HCT116 (cell line): ENCODE measurements around the gene AUTS2. TPM values are rescaled to one million over a fixed set of nuclear protein-coding genes. Genes with fewer than 3 reads are reported as not detected.

Experiments used
- ATAC-seq: fragments of 200-7000 bp; cut with Tn5 transposase; 2 replicates; pipeline ENCODE4 v1.9.1; 2020; ENCODE audit warnings: mild to moderate bottlenecking, moderate library complexity
- BruUV-seq: library from RNA; stranded (reverse); fragments of 400-500 nt; replicated peaks from 2 replicates; lab custom pipeline; 2021; lab: Mats Ljungman, UMichigan
- CTCF ChIA-PET: fragments of 300-600 bp; sonication (Branson Sonifier 250); formaldehyde crosslinking; loops from one replicate; lab custom pipeline; 2021; ENCODE audit warnings: antibody characterized with exemption; lab: Charles Lee
- POLR2A ChIA-PET: fragments of 300-600, 350-600 bp; sonication (Branson Sonifier 250); formaldehyde crosslinking; loops from one replicate; lab custom pipeline; 2021; ENCODE audit warnings: antibody characterized with exemption; lab: Charles Lee
- RAD21 ChIA-PET, 2 experiments: fragments of 300-600 bp; sonication (Branson Sonifier 250); formaldehyde crosslinking; loops; one replicate each; lab custom pipeline; 2023; ENCODE audit warnings: low total read pairs in 2 of 2; ENCODE audit not compliant: uncharacterized antibody in 2 of 2, unreplicated experiment in 2 of 2, low non-redundant PET in 1 of 2; lab: Charles Lee
- DNase-seq: peaks from one replicate; pipeline ENCODE4 v3.0.0-alpha.2; 2010; ENCODE audit warnings: low read depth, low spot score
- H2AFZ ChIP-seq: fragments of 200-600 bp; shearing (Covaris generic), sonication (generic); 2 replicates; pipeline ENCODE4 v1.6.1; 2017; ENCODE audit warnings: low read depth, mixed run types, mixed read lengths, antibody characterized with exemption, low read length; ENCODE audit not compliant: poor library complexity, severe bottlenecking
- H3K27ac ChIP-seq: 2 replicates; pipeline ENCODE4 v1.5.1; 2012; ENCODE audit warnings: low read depth, low read length
- H3K27me3 ChIP-seq: fragments of 200-600 bp; sonication (generic); 2 replicates; pipeline ENCODE4 v1.6.1; 2016; ENCODE audit warnings: mixed run types, low read length, mixed read lengths; ENCODE audit not compliant: insufficient read depth
- H3K36me3 ChIP-seq, 2 experiments: fragments of 200-500 bp in 1 of 2; fragments of 200-600 bp in 1 of 2; sonication (Bioruptor generic) in 1 of 2; sonication (generic) in 1 of 2; 2 replicates each; pipeline versions ENCODE4 v1.5.1 to v1.6.1; 2014 to 2016; ENCODE audit warnings: low read length in 2 of 2, inconsistent platforms in 1 of 2, mixed read lengths in 1 of 2, mixed run types in 1 of 2; ENCODE audit not compliant: insufficient read depth in 2 of 2, control insufficient read depth in 1 of 2
- H3K4me1 ChIP-seq, 2 experiments: fragments of 200-600 bp in 1 of 2; sonication (generic) in 1 of 2; 2 replicates each; pipeline versions ENCODE4 v1.5.1 to v1.6.1; 2012 to 2017; ENCODE audit warnings: low read length in 2 of 2, inconsistent platforms in 1 of 2, mild to moderate bottlenecking in 1 of 2, mixed read lengths in 1 of 2, mixed run types in 1 of 2, moderate library complexity in 1 of 2; ENCODE audit not compliant: insufficient read depth in 2 of 2, control insufficient read depth in 1 of 2
- H3K4me2 ChIP-seq: fragments of 200-600 bp; sonication (generic); 2 replicates; pipeline ENCODE4 v1.6.1; 2017; ENCODE audit warnings: mixed run types, low read length, mixed read lengths
- H3K4me3 ChIP-seq, 2 experiments: fragments of 200-600 bp in 1 of 2; sonication (generic) in 1 of 2; replicated peaks in 1 of 2; 2 replicates each; pipeline ENCODE4 v1.5.1; 2011 to 2016; ENCODE audit warnings: low read length in 2 of 2, control low read depth in 1 of 2, low read depth in 1 of 2, mild to moderate bottlenecking in 1 of 2, mixed read lengths in 1 of 2, mixed run types in 1 of 2
- H3K79me2 ChIP-seq: fragments of 200-600 bp; sonication (generic); 2 replicates; pipeline ENCODE4 v1.6.1; 2017; ENCODE audit warnings: mild to moderate bottlenecking, mixed run types, low read length, moderate library complexity, mixed read lengths; ENCODE audit not compliant: insufficient read depth
- H3K9ac ChIP-seq: fragments of 200-600 bp; sonication (generic); 2 replicates; pipeline ENCODE4 v1.6.1; 2016; ENCODE audit warnings: low read length, mixed read lengths
- H3K9me2 ChIP-seq: fragments of 200-600 bp; sonication (generic), shearing (Covaris generic); 2 replicates; pipeline ENCODE4 v1.6.1; 2017; ENCODE audit warnings: mixed run types, mild to moderate bottlenecking, moderate library complexity; ENCODE audit not compliant: insufficient read depth
- H3K9me3 ChIP-seq, 2 experiments: fragments of 200-500 bp in 1 of 2; fragments of 200-600 bp in 1 of 2; sonication (Bioruptor generic) in 1 of 2; sonication (generic) in 1 of 2; 2 replicates each; pipeline ENCODE4 v1.6.1; 2014 to 2017; ENCODE audit warnings: low read length in 2 of 2, mixed read lengths in 2 of 2, inconsistent platforms in 1 of 2, low read depth in 1 of 2, mild to moderate bottlenecking in 1 of 2, mixed run types in 1 of 2, moderate library complexity in 1 of 2; ENCODE audit not compliant: control insufficient read depth in 1 of 2, insufficient read depth in 1 of 2
- H4K20me1 ChIP-seq: fragments of 200-600 bp; sonication (generic), shearing (Covaris generic); 2 replicates; pipeline ENCODE4 v1.6.1; 2017; ENCODE audit warnings: mixed run types, mild to moderate bottlenecking, moderate library complexity; ENCODE audit not compliant: insufficient read depth
- ATF3 ChIP-seq: IDR thresholded peaks from 2 replicates; pipeline ENCODE4 v1.6.1; 2012
- CBX3 ChIP-seq: IDR thresholded peaks from 2 replicates; pipeline ENCODE4 v1.6.1; 2012; ENCODE audit warnings: low read depth
- EZH2 ChIP-seq: fragments of 200-600 bp; sonication (generic); IDR thresholded peaks from 2 replicates; pipeline ENCODE4 v1.6.1; 2017; ENCODE audit warnings: antibody characterized with exemption, mixed run types
- FOSL1 ChIP-seq: IDR thresholded peaks from 2 replicates; pipeline ENCODE4 v1.6.1; 2012; ENCODE audit warnings: low read depth
- JUND ChIP-seq: IDR thresholded peaks from 2 replicates; pipeline ENCODE4 v1.6.1; 2012
- POLR2AphosphoS5 ChIP-seq: IDR thresholded peaks from 2 replicates; pipeline ENCODE4 v1.6.1; 2011; ENCODE audit warnings: mild to moderate bottlenecking, low read depth, low read length, moderate library complexity
- RAD21 ChIP-seq: IDR thresholded peaks from 2 replicates; pipeline ENCODE4 v1.6.1; 2012; ENCODE audit warnings: low read depth, mild to moderate bottlenecking
- ZFX ChIP-seq: fragments of 450-650 bp; IDR thresholded peaks from 2 replicates; pipeline ENCODE4 v1.6.1; 2017
- intact Hi-C: fragments of 100-400 bp; cut with micrococcal nuclease; formaldehyde crosslinking; loops from 2 replicates; pipeline ENCODE4 v1.10.0; 2022
- total RNA-seq: library from RNA; stranded (reverse); gene quantifications from one replicate; pipeline ENCODE4 v1.2.1, GENCODE V29; 2021; ENCODE audit not compliant: unreplicated experiment

AUTS2 gene
- total RNA-seq, 1 experiment from 2014 or later = 0.93 TPM

- TF ChIP-seq ZFX (no peak), RAD21 (no peak)
- TF ChIP-seq, all 23 proteins: peak for 0
- Histone ChIP-seq H3K4me1 (no peaks in the 10 kb centered on the region), H4K20me1 (no peaks in the 10 kb centered on the region), H3K4me3 (no peak overlapping the region), H3K36me3 (no peaks in the 10 kb centered on the region), H3K9ac (no peak overlapping the region), H3K27me3 (no peaks in the 10 kb centered on the region), H3K9me3 (peaks cover 0 to 9% of the 10 kb centered on the region in 2 experiments; a peak in 2 of 4 replicates), H3K79me2 (no peaks in the 10 kb centered on the region), H3K9me2 (no peaks in the 10 kb centered on the region), H3K27ac (no peak overlapping the region), H2AFZ (no peak overlapping the region), H3K4me2 (no peak overlapping the region)
- DNase-seq = no peak
- CTCF ChIA-PET = no interaction called here
- POLR2A ChIA-PET = no interaction called here
- intact Hi-C loops = no loop called here
- ATAC-seq = no peak
- no TSS peak for BruUV-seq
- RAD21 ChIA-PET = no interaction called here
Measured at GRCh38 chr7:70533614-70534013, 935.3 kb downstream of the AUTS2 start.

- Histone ChIP-seq H3K36me3 (no peaks in the 10 kb centered on the region), H3K4me3 (no peak overlapping the region), H3K27ac (no peak overlapping the region), H3K27me3 (no peaks in the 10 kb centered on the region), H3K9ac (no peak overlapping the region), H2AFZ (no peak overlapping the region), H4K20me1 (no peaks in the 10 kb centered on the region), H3K9me3 (peaks cover 0 to 5% of the 10 kb centered on the region in 2 experiments; a peak in 2 of 4 replicates), H3K79me2 (no peaks in the 10 kb centered on the region), H3K4me2 (no peak overlapping the region), H3K9me2 (no peaks in the 10 kb centered on the region), H3K4me1 (no peaks in the 10 kb centered on the region)
- no peak for ATAC-seq
- ChIA-PET POLR2A (no interaction called here), CTCF (no interaction called here), RAD21 (no interaction called here)
- no peak for DNase-seq
- intact Hi-C loops = no loop called here
- BruUV-seq = no TSS peak
- TF ChIP-seq CBX3 (no peak), ATF3 (no peak), EZH2 (no peak), JUND (no peak), FOSL1 (no peak), POLR2AphosphoS5 (no peak)
Measured at GRCh38 chr7:70539205-70539604, 940.9 kb downstream of the AUTS2 start.
